GM23338 (cell line): ENCODE results near the gene RPAP2. TPM values are rescaled to one million over a fixed set of nuclear protein-coding genes. Genes with fewer than 3 reads are reported as not detected.
"Not testable (repeated sequence)": the region's sequence is repeated elsewhere in the genome, so short reads cannot be mapped to it uniquely, and the experiment has no call there.

Source experiments
- ATAC-seq: fragments of 200-7000 bp; cut with Tn5 transposase; 3 replicates; pipeline ENCODE4 v1.9.1; 2020
- DNase-seq: peaks from one replicate; pipeline ENCODE4 v3.0.0-alpha.2; 2015; ENCODE audit warnings: low spot score
- H2AFZ ChIP-seq: fragments of 200-600 bp; sonication (generic); 2 replicates; pipeline ENCODE4 v1.8.0; 2016; ENCODE audit warnings: antibody characterized with exemption, mild to moderate bottlenecking, moderate library complexity
- H3F3A ChIP-seq: fragments of 200-600 bp; sonication (generic); replicated peaks from 2 replicates; pipeline ENCODE4 v1.8.0; 2017; ENCODE audit warnings: antibody characterized with exemption, mixed run types, low read depth
- H3K27ac ChIP-seq: fragments of 200-600 bp; sonication (generic); 2 replicates; pipeline ENCODE4 v1.6.1; 2016; ENCODE audit warnings: low read depth
- H3K27me3 ChIP-seq: fragments of 200-600 bp; sonication (generic); 2 replicates; pipeline ENCODE4 v1.8.0; 2016; ENCODE audit warnings: mild to moderate bottlenecking, mixed run types, moderate library complexity; ENCODE audit not compliant: insufficient read depth
- H3K36me3 ChIP-seq: fragments of 200-600 bp; sonication (generic); 2 replicates; pipeline ENCODE4 v1.8.0; 2016; ENCODE audit warnings: mild to moderate bottlenecking; ENCODE audit not compliant: insufficient read depth
- H3K4me1 ChIP-seq: fragments of 200-600 bp; sonication (generic); 2 replicates; pipeline ENCODE4 v1.8.0; 2016; ENCODE audit warnings: mild to moderate bottlenecking, moderate library complexity; ENCODE audit not compliant: insufficient read depth
- H3K4me2 ChIP-seq: fragments of 200-600 bp; sonication (generic); 2 replicates; pipeline ENCODE4 v1.7.1; 2017; ENCODE audit warnings: mixed run types
- H3K4me3 ChIP-seq: fragments of 200-600 bp; sonication (generic); 2 replicates; pipeline ENCODE4 v1.6.1; 2016; ENCODE audit warnings: mixed run types
- H3K79me2 ChIP-seq: fragments of 200-600 bp; sonication (generic); replicated peaks from 2 replicates; pipeline ENCODE4 v1.8.0; 2017; ENCODE audit warnings: mild to moderate bottlenecking; ENCODE audit not compliant: insufficient read depth
- H3K9me2 ChIP-seq: fragments of 200-600 bp; sonication (generic); 2 replicates; pipeline ENCODE4 v1.8.0; 2017; ENCODE audit not compliant: insufficient read depth
- H4K20me1 ChIP-seq: fragments of 200-600 bp; sonication (generic); replicated peaks from 2 replicates; pipeline ENCODE4 v1.8.0; 2017; ENCODE audit warnings: mild to moderate bottlenecking; ENCODE audit not compliant: insufficient read depth
- H3K27ac Mint-ChIP-seq: 2 replicates; pipeline ENCODE4 v1.8.0; 2020; ENCODE audit warnings: inconsistent platforms, mild to moderate bottlenecking, moderate library complexity, mixed read lengths
- H3K27me3 Mint-ChIP-seq: 3 replicates; pipeline ENCODE4 v1.8.0; 2022; ENCODE audit warnings: low read depth, mild to moderate bottlenecking, moderate library complexity, mixed read lengths, inconsistent platforms; ENCODE audit not compliant: insufficient read depth, poor library complexity
- H3K36me3 Mint-ChIP-seq: 3 replicates; pipeline ENCODE4 v1.8.0; 2021; ENCODE audit warnings: low read depth, mild to moderate bottlenecking, inconsistent platforms, moderate library complexity, mixed read lengths
- H3K4me1 Mint-ChIP-seq: 3 replicates; pipeline ENCODE4 v1.8.0; 2020; ENCODE audit warnings: mild to moderate bottlenecking, inconsistent platforms, mixed read lengths
- H3K4me3 Mint-ChIP-seq: 3 replicates; pipeline ENCODE4 v1.8.0; 2021; ENCODE audit warnings: moderate library complexity, mild to moderate bottlenecking, inconsistent platforms, mixed read lengths
- H3K9me3 Mint-ChIP-seq: 3 replicates; pipeline ENCODE4 v1.8.0; 2020; ENCODE audit warnings: moderate library complexity, mild to moderate bottlenecking, inconsistent platforms, mixed read lengths
- CREB1 ChIP-seq: fragments of 250-450 bp; sonication (Bioruptor Pico); IDR thresholded peaks from 2 replicates; pipeline ENCODE4 v1.5.0; 2020; ENCODE audit warnings: low read depth, mild to moderate bottlenecking, moderate library complexity
- CTCF ChIP-seq, 2 experiments: fragments of 200-600 bp in 1 of 2; sonication (generic) in 1 of 2; conservative IDR thresholded peaks; 2 replicates each; pipeline versions ENCODE4 v1.5.1 to v1.6.1; 2016 to 2017; ENCODE audit warnings: antibody characterized with exemption in 2 of 2, low read depth in 2 of 2, mild to moderate bottlenecking in 2 of 2, moderate library complexity in 1 of 2
- ETS1 ChIP-seq: IDR thresholded peaks from 2 replicates; pipeline ENCODE4 v1.6.1; 2016; ENCODE audit warnings: antibody characterized with exemption
- EZH2phosphoT487 ChIP-seq: fragments of 200-600 bp; sonication (generic); IDR thresholded peaks from one replicate; pipeline ENCODE4 v1.8.1; 2018; ENCODE audit warnings: antibody characterized with exemption; ENCODE audit not compliant: unreplicated experiment
- NANOG ChIP-seq: IDR thresholded peaks from 2 replicates; pipeline ENCODE4 v1.6.1; 2016; ENCODE audit warnings: antibody characterized with exemption, borderline replicate concordance
- POLR2AphosphoS5 ChIP-seq: IDR thresholded peaks from 2 replicates; pipeline ENCODE4 v1.6.1; 2016; ENCODE audit warnings: antibody characterized with exemption, low read depth
- REST ChIP-seq: IDR thresholded peaks from one replicate; pipeline ENCODE4 v1.6.1; 2018; ENCODE audit warnings: antibody characterized with exemption; ENCODE audit not compliant: unreplicated experiment
- STAT1 ChIP-seq: IDR thresholded peaks from one replicate; pipeline ENCODE4 v1.6.1; 2016; ENCODE audit warnings: antibody characterized with exemption; ENCODE audit not compliant: unreplicated experiment
- ZNF114 ChIP-seq: fragments of 250-450 bp; sonication (Bioruptor Pico); IDR thresholded peaks from 2 replicates; pipeline ENCODE4 v1.5.0; 2020; ENCODE audit warnings: mild to moderate bottlenecking, moderate library complexity
- ZNF331 ChIP-seq: fragments of 250-450 bp; sonication (Bioruptor Pico); IDR thresholded peaks from 2 replicates; pipeline ENCODE4 v1.5.0; 2020; ENCODE audit warnings: low read depth, mild to moderate bottlenecking, moderate library complexity
- long read RNA-seq: library from polyadenylated mRNA; unstranded; transcript quantifications from one replicate; pipeline ENCODE4 v2.0.0, GENCODE V29; 2020; ENCODE audit not compliant: unreplicated experiment
- polyA plus RNA-seq: library from polyadenylated mRNA; unstranded; fragments of >200 nt; fragmentation: Nextera tagmentation; extraction: Ambion mirVana; gene quantifications from 2 replicates; pipeline ENCODE4 v1.2.1, GENCODE V29; 2016
- total RNA-seq: library from RNA; depleted of rRNA; stranded (reverse); fragments of >200 nt; shearing (Covaris generic); gene quantifications from 2 replicates; pipeline ENCODE4 v1.2.3, GENCODE V29; 2014; rRNA removed

The RPAP2 gene
- total RNA-seq (17.7 and 30.4 TPM in 2 replicates), polyA plus RNA-seq (19.8 and 26.6 TPM in 2 replicates)
- long read RNA-seq, full-length matches to known transcripts: 5 of 17 reads
- long read RNA-seq, partial matches to known transcripts: 6 of 17 reads
- long read RNA-seq, other reads (novel, unspliced or antisense): 6 of 17 reads

- peaks cover 33% of the 10 kb centered on the region for H3K79me2 ChIP-seq
- no peaks in the 10 kb centered on the region for H3F3A ChIP-seq
- Mint-ChIP-seq H3K4me3 (peak within 1 kb of the TSS; percentile 95), H3K27ac (peak within 1 kb of the TSS; percentile 99), H3K4me1 (peaks cover 14% of the 10 kb centered on the region; the same call in 2 of the 3 replicates), H3K36me3 (peaks cover 45% of the 10 kb centered on the region), H3K9me3 (no peaks in the 10 kb centered on the region), H3K27me3 (no peaks in the 10 kb centered on the region)
- H3K4me1 ChIP-seq: no peaks in the 10 kb centered on the region; the same call in 1 of the 2 replicates
- no peaks in the 10 kb centered on the region for H4K20me1 ChIP-seq
- H3K36me3 ChIP-seq: peaks cover 23% of the 10 kb centered on the region
- TF ChIP-seq CREB1 (CRISPR knock-in tag) (peak; percentile 67), POLR2AphosphoS5 (peak; percentile 98), CTCF (conservative IDR thresholded peaks at IDR 0.05; ENCODE audit: low read depth in 2 of 2) (no peak)
- DNase-seq (peak; percentile 90), ATAC-seq (peak; percentile 97)
- H3K27me3 ChIP-seq: no peaks in the 10 kb centered on the region
- peak within 1 kb of the TSS; percentile 77 for H3K27ac ChIP-seq
- peak within 1 kb of the TSS; percentile 63 for H3K4me3 ChIP-seq
- no peaks in the 10 kb centered on the region for H3K9me2 ChIP-seq
- peak within 1 kb of the TSS; percentile 74 for H3K4me2 ChIP-seq
- peak within 1 kb of the TSS; percentile 76 for H2AFZ ChIP-seq
These were observed at the start of gene RPAP2, which contains the start of gene GLMN for GRCh38 chr1:92298573-92299476. Gene RPAP2 (plus strand): TSS chr1:92299059. CDS start chr1:92299074, 15 bp downstream. Gene GLMN (minus strand): TSS chr1:92298987. CDS start chr1:92297999, 988 bp downstream.

GRCh38 chr1:92254714-92255113, 44.1 kb upstream of the RPAP2 start:
- not testable (repeated sequence) for H3K27ac Mint-ChIP-seq, H3K4me1 Mint-ChIP-seq, H3K27me3 ChIP-seq

GRCh38 chr1:92259350-92259749, 39.5 kb upstream of the RPAP2 start:
- no peak overlapping the region for H3K4me3 Mint-ChIP-seq
- DNase-seq: no peak
- Histone ChIP-seq H3K79me2 (peaks cover 22% of the 10 kb centered on the region), H3F3A (no peaks in the 10 kb centered on the region), H3K27ac (no peak overlapping the region), H3K4me3 (no peak overlapping the region), H3K36me3 (peaks cover 8% of the 10 kb centered on the region), H4K20me1 (peaks cover 5% of the 10 kb centered on the region), H3K4me2 (no peak overlapping the region), H2AFZ (no peak overlapping the region), H3K4me1 (no peaks in the 10 kb centered on the region), H3K27me3 (no peaks in the 10 kb centered on the region), H3K9me2 (no peaks in the 10 kb centered on the region)
- no peak for ATAC-seq
- no peaks in the 10 kb centered on the region for H3K27me3 Mint-ChIP-seq
- no peaks in the 10 kb centered on the region for H3K9me3 Mint-ChIP-seq
- H3K4me1 Mint-ChIP-seq: no peaks in the 10 kb centered on the region
- peaks cover 83% of the 10 kb centered on the region for H3K36me3 Mint-ChIP-seq
- no peak overlapping the region for H3K27ac Mint-ChIP-seq
- TF ChIP-seq POLR2AphosphoS5 (no peak), STAT1 (no peak), NANOG (no peak), EZH2phosphoT487 (no peak), ZNF331 (CRISPR knock-in tag) (no peak), ZNF114 (no peak), REST (no peak), CREB1 (CRISPR knock-in tag) (no peak), ETS1 (no peak)

More at GRCh38 chr1:92254714-92255113, 44.1 kb upstream of the RPAP2 start:
- H3K4me1 ChIP-seq, H3K36me3 ChIP-seq, H4K20me1 ChIP-seq, H3K9me2 ChIP-seq, H2AFZ ChIP-seq, H3F3A ChIP-seq, H3K9me3 Mint-ChIP-seq, H3K4me2 ChIP-seq, H3K4me3 ChIP-seq, DNase-seq, ATAC-seq, H3K4me3 Mint-ChIP-seq, H3K27ac ChIP-seq, H3K27me3 Mint-ChIP-seq: not testable (repeated sequence)
- peaks cover 22% of the 10 kb centered on the region for H3K79me2 ChIP-seq
- peaks cover 61% of the 10 kb centered on the region for H3K36me3 Mint-ChIP-seq
